GM23338 (cell line): ENCODE data around the gene CACNB4. TPM values are rescaled to one million over a fixed set of nuclear protein-coding genes. Genes with fewer than 3 reads are reported as not detected.

Experiments used
- ATAC-seq: fragments of 200-7000 bp; cut with Tn5 transposase; 3 replicates; pipeline ENCODE4 v1.9.1; 2020
- DNase-seq: peaks from one replicate; pipeline ENCODE4 v3.0.0-alpha.2; 2015; ENCODE audit warnings: low spot score
- H2AFZ ChIP-seq: fragments of 200-600 bp; sonication (generic); 2 replicates; pipeline ENCODE4 v1.8.0; 2016; ENCODE audit warnings: antibody characterized with exemption, mild to moderate bottlenecking, moderate library complexity
- H3F3A ChIP-seq: fragments of 200-600 bp; sonication (generic); replicated peaks from 2 replicates; pipeline ENCODE4 v1.8.0; 2017; ENCODE audit warnings: antibody characterized with exemption, mixed run types, low read depth
- H3K27ac ChIP-seq: fragments of 200-600 bp; sonication (generic); 2 replicates; pipeline ENCODE4 v1.6.1; 2016; ENCODE audit warnings: low read depth
- H3K27me3 ChIP-seq: fragments of 200-600 bp; sonication (generic); 2 replicates; pipeline ENCODE4 v1.8.0; 2016; ENCODE audit warnings: mild to moderate bottlenecking, mixed run types, moderate library complexity; ENCODE audit not compliant: insufficient read depth
- H3K36me3 ChIP-seq: fragments of 200-600 bp; sonication (generic); 2 replicates; pipeline ENCODE4 v1.8.0; 2016; ENCODE audit warnings: mild to moderate bottlenecking; ENCODE audit not compliant: insufficient read depth
- H3K4me1 ChIP-seq: fragments of 200-600 bp; sonication (generic); 2 replicates; pipeline ENCODE4 v1.8.0; 2016; ENCODE audit warnings: mild to moderate bottlenecking, moderate library complexity; ENCODE audit not compliant: insufficient read depth
- H3K4me2 ChIP-seq: fragments of 200-600 bp; sonication (generic); 2 replicates; pipeline ENCODE4 v1.7.1; 2017; ENCODE audit warnings: mixed run types
- H3K4me3 ChIP-seq: fragments of 200-600 bp; sonication (generic); 2 replicates; pipeline ENCODE4 v1.6.1; 2016; ENCODE audit warnings: mixed run types
- H3K79me2 ChIP-seq: fragments of 200-600 bp; sonication (generic); replicated peaks from 2 replicates; pipeline ENCODE4 v1.8.0; 2017; ENCODE audit warnings: mild to moderate bottlenecking; ENCODE audit not compliant: insufficient read depth
- H3K9me2 ChIP-seq: fragments of 200-600 bp; sonication (generic); 2 replicates; pipeline ENCODE4 v1.8.0; 2017; ENCODE audit not compliant: insufficient read depth
- H4K20me1 ChIP-seq: fragments of 200-600 bp; sonication (generic); replicated peaks from 2 replicates; pipeline ENCODE4 v1.8.0; 2017; ENCODE audit warnings: mild to moderate bottlenecking; ENCODE audit not compliant: insufficient read depth
- H3K27ac Mint-ChIP-seq: 2 replicates; pipeline ENCODE4 v1.8.0; 2020; ENCODE audit warnings: inconsistent platforms, mild to moderate bottlenecking, moderate library complexity, mixed read lengths
- H3K27me3 Mint-ChIP-seq: 3 replicates; pipeline ENCODE4 v1.8.0; 2022; ENCODE audit warnings: low read depth, mild to moderate bottlenecking, moderate library complexity, mixed read lengths, inconsistent platforms; ENCODE audit not compliant: insufficient read depth, poor library complexity
- H3K36me3 Mint-ChIP-seq: 3 replicates; pipeline ENCODE4 v1.8.0; 2021; ENCODE audit warnings: low read depth, mild to moderate bottlenecking, inconsistent platforms, moderate library complexity, mixed read lengths
- H3K4me1 Mint-ChIP-seq: 3 replicates; pipeline ENCODE4 v1.8.0; 2020; ENCODE audit warnings: mild to moderate bottlenecking, inconsistent platforms, mixed read lengths
- H3K4me3 Mint-ChIP-seq: 3 replicates; pipeline ENCODE4 v1.8.0; 2021; ENCODE audit warnings: moderate library complexity, mild to moderate bottlenecking, inconsistent platforms, mixed read lengths
- H3K9me3 Mint-ChIP-seq: 3 replicates; pipeline ENCODE4 v1.8.0; 2020; ENCODE audit warnings: moderate library complexity, mild to moderate bottlenecking, inconsistent platforms, mixed read lengths
- CREB1 ChIP-seq: fragments of 250-450 bp; sonication (Bioruptor Pico); IDR thresholded peaks from 2 replicates; pipeline ENCODE4 v1.5.0; 2020; ENCODE audit warnings: low read depth, mild to moderate bottlenecking, moderate library complexity
- EZH2 ChIP-seq: fragments of 200-600 bp; sonication (generic); IDR thresholded peaks from one replicate; pipeline ENCODE4 v1.8.0; 2017; ENCODE audit warnings: antibody characterized with exemption, mild to moderate bottlenecking, low read depth; ENCODE audit not compliant: unreplicated experiment
- EZH2phosphoT487 ChIP-seq: fragments of 200-600 bp; sonication (generic); IDR thresholded peaks from one replicate; pipeline ENCODE4 v1.8.1; 2018; ENCODE audit warnings: antibody characterized with exemption; ENCODE audit not compliant: unreplicated experiment
- JUNB ChIP-seq: IDR thresholded peaks from one replicate; pipeline ENCODE4 v1.6.1; 2016; ENCODE audit warnings: antibody characterized with exemption; ENCODE audit not compliant: unreplicated experiment
- NANOG ChIP-seq: IDR thresholded peaks from 2 replicates; pipeline ENCODE4 v1.6.1; 2016; ENCODE audit warnings: antibody characterized with exemption, borderline replicate concordance
- POLR2AphosphoS5 ChIP-seq: IDR thresholded peaks from 2 replicates; pipeline ENCODE4 v1.6.1; 2016; ENCODE audit warnings: antibody characterized with exemption, low read depth
- STAT1 ChIP-seq: IDR thresholded peaks from one replicate; pipeline ENCODE4 v1.6.1; 2016; ENCODE audit warnings: antibody characterized with exemption; ENCODE audit not compliant: unreplicated experiment
- ZNF114 ChIP-seq: fragments of 250-450 bp; sonication (Bioruptor Pico); IDR thresholded peaks from 2 replicates; pipeline ENCODE4 v1.5.0; 2020; ENCODE audit warnings: mild to moderate bottlenecking, moderate library complexity
- ZNF331 ChIP-seq: fragments of 250-450 bp; sonication (Bioruptor Pico); IDR thresholded peaks from 2 replicates; pipeline ENCODE4 v1.5.0; 2020; ENCODE audit warnings: low read depth, mild to moderate bottlenecking, moderate library complexity
- polyA plus RNA-seq: library from polyadenylated mRNA; unstranded; fragments of >200 nt; fragmentation: Nextera tagmentation; extraction: Ambion mirVana; gene quantifications from 2 replicates; pipeline ENCODE4 v1.2.1, GENCODE V29; 2016
- total RNA-seq: library from RNA; depleted of rRNA; stranded (reverse); fragments of >200 nt; shearing (Covaris generic); gene quantifications from 2 replicates; pipeline ENCODE4 v1.2.3, GENCODE V29; 2014
- TF ChIP-seq, protein P1 (sequence below): IDR thresholded peaks from 2 replicates; pipeline ENCODE4 v1.6.1; 2016; ENCODE audit warnings: antibody characterized with exemption
- TF ChIP-seq, protein P2 (sequence below), 2 experiments: fragments of 200-600 bp in 1 of 2; sonication (generic) in 1 of 2; conservative IDR thresholded peaks; 2 replicates each; pipeline versions ENCODE4 v1.5.1 to v1.6.1; 2016 to 2017; ENCODE audit warnings: antibody characterized with exemption in 2 of 2, low read depth in 2 of 2, mild to moderate bottlenecking in 2 of 2, moderate library complexity in 1 of 2
- TF ChIP-seq, protein P3 (sequence below): fragments of 250-450 bp; sonication (Bioruptor Pico); IDR thresholded peaks from 2 replicates; pipeline ENCODE4 v1.5.0; 2020; ENCODE audit warnings: mild to moderate bottlenecking, moderate library complexity
- TF ChIP-seq, protein P4 (sequence below): IDR thresholded peaks from one replicate; pipeline ENCODE4 v1.6.1; 2018; ENCODE audit warnings: antibody characterized with exemption; ENCODE audit not compliant: unreplicated experiment

The CACNB4 gene
- total and polyA plus RNA-seq, 2 experiments from 2014 or later: 4.0 to 9.8 TPM

DNA sequence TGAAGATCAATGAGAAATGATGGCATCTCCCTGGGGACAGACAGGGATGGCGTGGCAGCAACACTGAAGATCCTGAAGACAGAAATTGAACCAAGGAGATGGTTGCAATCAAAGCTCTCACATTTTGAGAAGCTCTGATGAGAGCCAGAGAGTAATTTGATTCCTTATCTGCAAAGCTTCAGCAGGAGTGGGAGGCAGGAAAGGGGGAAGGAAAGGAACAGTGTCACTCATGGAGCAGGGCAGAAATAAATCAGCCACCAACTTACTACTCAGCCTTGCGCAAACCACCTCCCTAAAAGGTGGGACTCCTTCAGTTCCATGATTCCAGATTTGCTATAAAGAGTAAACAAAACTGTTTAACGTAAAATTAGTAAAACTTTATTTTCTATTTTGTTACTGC is 119.2 kb downstream of the CACNB4 start:
- Histone ChIP-seq H3F3A (no peaks in the 10 kb centered on the region), H3K4me1 (no peaks in the 10 kb centered on the region), H3K4me2 (no peak overlapping the region), H3K4me3 (no peak overlapping the region), H3K36me3 (no peaks in the 10 kb centered on the region), H2AFZ (no peak overlapping the region), H3K9me2 (no peaks in the 10 kb centered on the region), H3K27ac (no peak overlapping the region), H4K20me1 (no peaks in the 10 kb centered on the region), H3K79me2 (no peaks in the 10 kb centered on the region), H3K27me3 (no peaks in the 10 kb centered on the region)
- Mint-ChIP-seq H3K27me3 (no peaks in the 10 kb centered on the region), H3K27ac (no peak overlapping the region), H3K4me1 (peaks cover 8% of the 10 kb centered on the region), H3K36me3 (no peaks in the 10 kb centered on the region), H3K4me3 (no peak overlapping the region), H3K9me3 (no peaks in the 10 kb centered on the region)
- DNase-seq (no peak), ATAC-seq (no peak)
- TF ChIP-seq EZH2phosphoT487: no peak
- TF ChIP-seq ZNF331: no peak
- no peak for TF ChIP-seq NANOG
- no peak for TF ChIP-seq ZNF114 (CRISPR knock-in tag)
- TF ChIP-seq, protein P1, sequence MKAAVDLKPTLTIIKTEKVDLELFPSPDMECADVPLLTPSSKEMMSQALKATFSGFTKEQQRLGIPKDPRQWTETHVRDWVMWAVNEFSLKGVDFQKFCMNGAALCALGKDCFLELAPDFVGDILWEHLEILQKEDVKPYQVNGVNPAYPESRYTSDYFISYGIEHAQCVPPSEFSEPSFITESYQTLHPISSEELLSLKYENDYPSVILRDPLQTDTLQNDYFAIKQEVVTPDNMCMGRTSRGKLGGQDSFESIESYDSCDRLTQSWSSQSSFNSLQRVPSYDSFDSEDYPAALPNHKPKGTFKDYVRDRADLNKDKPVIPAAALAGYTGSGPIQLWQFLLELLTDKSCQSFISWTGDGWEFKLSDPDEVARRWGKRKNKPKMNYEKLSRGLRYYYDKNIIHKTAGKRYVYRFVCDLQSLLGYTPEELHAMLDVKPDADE: no peak
- TF ChIP-seq, protein P2, sequence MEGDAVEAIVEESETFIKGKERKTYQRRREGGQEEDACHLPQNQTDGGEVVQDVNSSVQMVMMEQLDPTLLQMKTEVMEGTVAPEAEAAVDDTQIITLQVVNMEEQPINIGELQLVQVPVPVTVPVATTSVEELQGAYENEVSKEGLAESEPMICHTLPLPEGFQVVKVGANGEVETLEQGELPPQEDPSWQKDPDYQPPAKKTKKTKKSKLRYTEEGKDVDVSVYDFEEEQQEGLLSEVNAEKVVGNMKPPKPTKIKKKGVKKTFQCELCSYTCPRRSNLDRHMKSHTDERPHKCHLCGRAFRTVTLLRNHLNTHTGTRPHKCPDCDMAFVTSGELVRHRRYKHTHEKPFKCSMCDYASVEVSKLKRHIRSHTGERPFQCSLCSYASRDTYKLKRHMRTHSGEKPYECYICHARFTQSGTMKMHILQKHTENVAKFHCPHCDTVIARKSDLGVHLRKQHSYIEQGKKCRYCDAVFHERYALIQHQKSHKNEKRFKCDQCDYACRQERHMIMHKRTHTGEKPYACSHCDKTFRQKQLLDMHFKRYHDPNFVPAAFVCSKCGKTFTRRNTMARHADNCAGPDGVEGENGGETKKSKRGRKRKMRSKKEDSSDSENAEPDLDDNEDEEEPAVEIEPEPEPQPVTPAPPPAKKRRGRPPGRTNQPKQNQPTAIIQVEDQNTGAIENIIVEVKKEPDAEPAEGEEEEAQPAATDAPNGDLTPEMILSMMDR (conservative IDR thresholded peaks at IDR 0.05; ENCODE audit: low read depth in 2 of 2): no peak
- TF ChIP-seq, protein P3, sequence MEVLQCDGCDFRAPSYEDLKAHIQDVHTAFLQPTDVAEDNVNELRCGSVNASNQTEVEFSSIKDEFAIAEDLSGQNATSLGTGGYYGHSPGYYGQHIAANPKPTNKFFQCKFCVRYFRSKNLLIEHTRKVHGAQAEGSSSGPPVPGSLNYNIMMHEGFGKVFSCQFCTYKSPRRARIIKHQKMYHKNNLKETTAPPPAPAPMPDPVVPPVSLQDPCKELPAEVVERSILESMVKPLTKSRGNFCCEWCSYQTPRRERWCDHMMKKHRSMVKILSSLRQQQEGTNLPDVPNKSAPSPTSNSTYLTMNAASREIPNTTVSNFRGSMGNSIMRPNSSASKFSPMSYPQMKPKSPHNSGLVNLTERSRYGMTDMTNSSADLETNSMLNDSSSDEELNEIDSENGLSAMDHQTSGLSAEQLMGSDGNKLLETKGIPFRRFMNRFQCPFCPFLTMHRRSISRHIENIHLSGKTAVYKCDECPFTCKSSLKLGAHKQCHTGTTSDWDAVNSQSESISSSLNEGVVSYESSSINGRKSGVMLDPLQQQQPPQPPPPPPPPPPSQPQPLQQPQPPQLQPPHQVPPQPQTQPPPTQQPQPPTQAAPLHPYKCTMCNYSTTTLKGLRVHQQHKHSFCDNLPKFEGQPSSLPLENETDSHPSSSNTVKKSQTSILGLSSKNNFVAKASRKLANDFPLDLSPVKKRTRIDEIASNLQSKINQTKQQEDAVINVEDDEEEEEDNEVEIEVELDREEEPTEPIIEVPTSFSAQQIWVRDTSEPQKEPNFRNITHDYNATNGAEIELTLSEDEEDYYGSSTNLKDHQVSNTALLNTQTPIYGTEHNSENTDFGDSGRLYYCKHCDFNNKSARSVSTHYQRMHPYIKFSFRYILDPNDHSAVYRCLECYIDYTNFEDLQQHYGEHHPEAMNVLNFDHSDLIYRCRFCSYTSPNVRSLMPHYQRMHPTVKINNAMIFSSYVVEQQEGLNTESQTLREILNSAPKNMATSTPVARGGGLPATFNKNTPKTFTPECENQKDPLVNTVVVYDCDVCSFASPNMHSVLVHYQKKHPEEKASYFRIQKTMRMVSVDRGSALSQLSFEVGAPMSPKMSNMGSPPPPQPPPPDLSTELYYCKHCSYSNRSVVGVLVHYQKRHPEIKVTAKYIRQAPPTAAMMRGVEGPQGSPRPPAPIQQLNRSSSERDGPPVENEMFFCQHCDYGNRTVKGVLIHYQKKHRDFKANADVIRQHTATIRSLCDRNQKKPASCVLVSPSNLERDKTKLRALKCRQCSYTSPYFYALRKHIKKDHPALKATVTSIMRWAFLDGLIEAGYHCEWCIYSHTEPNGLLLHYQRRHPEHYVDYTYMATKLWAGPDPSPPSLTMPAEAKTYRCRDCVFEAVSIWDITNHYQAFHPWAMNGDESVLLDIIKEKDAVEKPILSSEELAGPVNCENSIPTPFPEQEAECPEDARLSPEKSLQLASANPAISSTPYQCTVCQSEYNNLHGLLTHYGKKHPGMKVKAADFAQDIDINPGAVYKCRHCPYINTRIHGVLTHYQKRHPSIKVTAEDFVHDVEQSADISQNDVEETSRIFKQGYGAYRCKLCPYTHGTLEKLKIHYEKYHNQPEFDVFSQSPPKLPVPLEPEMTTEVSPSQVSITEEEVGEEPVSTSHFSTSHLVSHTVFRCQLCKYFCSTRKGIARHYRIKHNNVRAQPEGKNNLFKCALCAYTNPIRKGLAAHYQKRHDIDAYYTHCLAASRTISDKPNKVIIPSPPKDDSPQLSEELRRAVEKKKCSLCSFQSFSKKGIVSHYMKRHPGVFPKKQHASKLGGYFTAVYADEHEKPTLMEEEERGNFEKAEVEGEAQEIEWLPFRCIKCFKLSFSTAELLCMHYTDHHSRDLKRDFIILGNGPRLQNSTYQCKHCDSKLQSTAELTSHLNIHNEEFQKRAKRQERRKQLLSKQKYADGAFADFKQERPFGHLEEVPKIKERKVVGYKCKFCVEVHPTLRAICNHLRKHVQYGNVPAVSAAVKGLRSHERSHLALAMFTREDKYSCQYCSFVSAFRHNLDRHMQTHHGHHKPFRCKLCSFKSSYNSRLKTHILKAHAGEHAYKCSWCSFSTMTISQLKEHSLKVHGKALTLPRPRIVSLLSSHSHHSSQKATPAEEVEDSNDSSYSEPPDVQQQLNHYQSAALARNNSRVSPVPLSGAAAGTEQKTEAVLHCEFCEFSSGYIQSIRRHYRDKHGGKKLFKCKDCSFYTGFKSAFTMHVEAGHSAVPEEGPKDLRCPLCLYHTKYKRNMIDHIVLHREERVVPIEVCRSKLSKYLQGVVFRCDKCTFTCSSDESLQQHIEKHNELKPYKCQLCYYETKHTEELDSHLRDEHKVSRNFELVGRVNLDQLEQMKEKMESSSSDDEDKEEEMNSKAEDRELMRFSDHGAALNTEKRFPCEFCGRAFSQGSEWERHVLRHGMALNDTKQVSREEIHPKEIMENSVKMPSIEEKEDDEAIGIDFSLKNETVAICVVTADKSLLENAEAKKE (CRISPR knock-in tag): no peak
- no peak for TF ChIP-seq STAT1
- TF ChIP-seq, protein P4, sequence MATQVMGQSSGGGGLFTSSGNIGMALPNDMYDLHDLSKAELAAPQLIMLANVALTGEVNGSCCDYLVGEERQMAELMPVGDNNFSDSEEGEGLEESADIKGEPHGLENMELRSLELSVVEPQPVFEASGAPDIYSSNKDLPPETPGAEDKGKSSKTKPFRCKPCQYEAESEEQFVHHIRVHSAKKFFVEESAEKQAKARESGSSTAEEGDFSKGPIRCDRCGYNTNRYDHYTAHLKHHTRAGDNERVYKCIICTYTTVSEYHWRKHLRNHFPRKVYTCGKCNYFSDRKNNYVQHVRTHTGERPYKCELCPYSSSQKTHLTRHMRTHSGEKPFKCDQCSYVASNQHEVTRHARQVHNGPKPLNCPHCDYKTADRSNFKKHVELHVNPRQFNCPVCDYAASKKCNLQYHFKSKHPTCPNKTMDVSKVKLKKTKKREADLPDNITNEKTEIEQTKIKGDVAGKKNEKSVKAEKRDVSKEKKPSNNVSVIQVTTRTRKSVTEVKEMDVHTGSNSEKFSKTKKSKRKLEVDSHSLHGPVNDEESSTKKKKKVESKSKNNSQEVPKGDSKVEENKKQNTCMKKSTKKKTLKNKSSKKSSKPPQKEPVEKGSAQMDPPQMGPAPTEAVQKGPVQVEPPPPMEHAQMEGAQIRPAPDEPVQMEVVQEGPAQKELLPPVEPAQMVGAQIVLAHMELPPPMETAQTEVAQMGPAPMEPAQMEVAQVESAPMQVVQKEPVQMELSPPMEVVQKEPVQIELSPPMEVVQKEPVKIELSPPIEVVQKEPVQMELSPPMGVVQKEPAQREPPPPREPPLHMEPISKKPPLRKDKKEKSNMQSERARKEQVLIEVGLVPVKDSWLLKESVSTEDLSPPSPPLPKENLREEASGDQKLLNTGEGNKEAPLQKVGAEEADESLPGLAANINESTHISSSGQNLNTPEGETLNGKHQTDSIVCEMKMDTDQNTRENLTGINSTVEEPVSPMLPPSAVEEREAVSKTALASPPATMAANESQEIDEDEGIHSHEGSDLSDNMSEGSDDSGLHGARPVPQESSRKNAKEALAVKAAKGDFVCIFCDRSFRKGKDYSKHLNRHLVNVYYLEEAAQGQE: no peak
- no peak for TF ChIP-seq EZH2
- TF ChIP-seq JUNB: no peak
- no peak for TF ChIP-seq CREB1 (CRISPR knock-in tag)
- TF ChIP-seq POLR2AphosphoS5: no peak
